C4-2B (cell line): Measurements from ENCODE around the gene TJP1.

Source experiments
- H3K27ac ChIP-seq: fragments of 450-650 bp; 2 replicates; pipeline ENCODE4 v1.5.1; 2017
- ZFX ChIP-seq: fragments of 450-650 bp; IDR thresholded peaks from 2 replicates; pipeline ENCODE4 v1.6.1; 2017
- TF ChIP-seq, protein P1 (sequence below): fragments of 450-650 bp; conservative IDR thresholded peaks from 2 replicates; pipeline ENCODE4 v1.5.1; 2017; ENCODE audit warnings: mild to moderate bottlenecking

TJP1 gene

DNA sequence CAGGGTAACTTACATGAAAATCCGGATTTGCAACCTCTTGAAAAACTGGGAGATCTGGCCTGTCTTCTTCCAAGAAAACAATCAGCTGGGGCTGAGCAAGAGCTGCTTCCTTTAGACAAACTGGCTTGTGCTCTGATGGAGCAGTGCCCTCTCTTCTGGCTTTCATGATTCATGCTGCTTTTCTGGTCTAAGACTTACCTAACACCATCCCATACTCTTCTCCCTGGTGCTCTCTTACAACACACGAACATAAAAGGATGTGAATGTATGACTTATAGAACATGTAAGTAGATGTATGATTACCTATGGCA, 9.9 kb downstream of the TJP1 start:
- TF ChIP-seq, protein P1, sequence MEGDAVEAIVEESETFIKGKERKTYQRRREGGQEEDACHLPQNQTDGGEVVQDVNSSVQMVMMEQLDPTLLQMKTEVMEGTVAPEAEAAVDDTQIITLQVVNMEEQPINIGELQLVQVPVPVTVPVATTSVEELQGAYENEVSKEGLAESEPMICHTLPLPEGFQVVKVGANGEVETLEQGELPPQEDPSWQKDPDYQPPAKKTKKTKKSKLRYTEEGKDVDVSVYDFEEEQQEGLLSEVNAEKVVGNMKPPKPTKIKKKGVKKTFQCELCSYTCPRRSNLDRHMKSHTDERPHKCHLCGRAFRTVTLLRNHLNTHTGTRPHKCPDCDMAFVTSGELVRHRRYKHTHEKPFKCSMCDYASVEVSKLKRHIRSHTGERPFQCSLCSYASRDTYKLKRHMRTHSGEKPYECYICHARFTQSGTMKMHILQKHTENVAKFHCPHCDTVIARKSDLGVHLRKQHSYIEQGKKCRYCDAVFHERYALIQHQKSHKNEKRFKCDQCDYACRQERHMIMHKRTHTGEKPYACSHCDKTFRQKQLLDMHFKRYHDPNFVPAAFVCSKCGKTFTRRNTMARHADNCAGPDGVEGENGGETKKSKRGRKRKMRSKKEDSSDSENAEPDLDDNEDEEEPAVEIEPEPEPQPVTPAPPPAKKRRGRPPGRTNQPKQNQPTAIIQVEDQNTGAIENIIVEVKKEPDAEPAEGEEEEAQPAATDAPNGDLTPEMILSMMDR, result no peak
- TF ChIP-seq ZFX, result no peak
- H3K27ac ChIP-seq, result peak overlapping the region; percentile 59; the same call in 1 of the 2 replicates

DNA sequence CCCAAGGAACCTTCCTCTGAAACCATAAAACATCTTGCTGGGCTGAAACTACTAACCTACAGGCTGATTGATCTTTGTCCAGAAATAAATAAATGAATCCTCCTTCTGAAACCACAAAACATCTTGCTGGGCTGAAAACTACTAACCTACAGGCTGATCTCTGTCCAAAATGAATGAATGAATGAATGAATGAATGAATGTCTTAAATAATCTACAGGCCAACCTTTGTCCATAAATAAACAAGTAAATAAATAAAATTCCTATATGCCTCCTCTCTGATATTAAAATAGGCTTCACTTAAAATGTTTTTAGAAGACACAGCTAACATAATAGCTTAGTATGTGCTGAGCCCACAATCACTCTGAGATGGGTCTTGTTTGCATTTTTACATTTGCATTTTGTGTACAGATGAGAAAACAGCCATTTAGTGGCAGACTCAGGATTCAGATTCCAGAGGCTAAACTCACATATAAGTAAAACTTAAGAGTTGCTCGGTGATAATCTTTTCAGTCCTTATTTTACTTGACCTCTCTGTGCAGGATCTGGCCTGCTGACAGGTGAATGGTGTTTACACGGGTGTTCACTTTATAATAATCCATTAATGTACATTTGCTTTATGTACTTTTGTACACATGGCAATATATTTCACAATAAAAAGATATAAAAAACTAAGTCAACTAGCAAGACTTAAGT, 10.4 kb downstream of the TJP1 start:
- peak overlapping the region; percentile 59; the same call in 1 of the 2 replicates for H3K27ac ChIP-seq
- TF ChIP-seq, protein P1, result no peak
- no peak for TF ChIP-seq ZFX

DNA sequence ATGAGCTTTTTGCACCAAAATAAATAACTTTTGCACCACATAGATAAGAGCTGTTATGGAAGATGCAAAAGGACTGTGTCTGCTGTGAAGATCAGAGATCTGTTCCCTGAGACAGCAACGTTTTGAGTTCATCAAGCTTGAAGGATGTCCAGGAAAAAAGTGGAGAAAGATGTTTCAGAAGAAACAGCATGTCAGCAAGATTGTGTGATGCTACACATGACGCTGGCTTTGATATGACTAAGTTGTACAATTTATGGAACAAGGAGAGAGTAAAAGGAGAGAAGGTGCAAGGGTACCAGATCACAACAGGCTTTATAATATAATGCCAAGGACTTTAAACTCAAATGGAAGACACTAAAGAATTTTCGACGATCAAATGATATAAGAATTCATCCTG, 16.6 kb downstream of the TJP1 start:
- peak overlapping the region; percentile 19; the same call in 1 of the 2 replicates for H3K27ac ChIP-seq
- TF ChIP-seq, protein P1, result no peak
- no peak for TF ChIP-seq ZFX

DNA sequence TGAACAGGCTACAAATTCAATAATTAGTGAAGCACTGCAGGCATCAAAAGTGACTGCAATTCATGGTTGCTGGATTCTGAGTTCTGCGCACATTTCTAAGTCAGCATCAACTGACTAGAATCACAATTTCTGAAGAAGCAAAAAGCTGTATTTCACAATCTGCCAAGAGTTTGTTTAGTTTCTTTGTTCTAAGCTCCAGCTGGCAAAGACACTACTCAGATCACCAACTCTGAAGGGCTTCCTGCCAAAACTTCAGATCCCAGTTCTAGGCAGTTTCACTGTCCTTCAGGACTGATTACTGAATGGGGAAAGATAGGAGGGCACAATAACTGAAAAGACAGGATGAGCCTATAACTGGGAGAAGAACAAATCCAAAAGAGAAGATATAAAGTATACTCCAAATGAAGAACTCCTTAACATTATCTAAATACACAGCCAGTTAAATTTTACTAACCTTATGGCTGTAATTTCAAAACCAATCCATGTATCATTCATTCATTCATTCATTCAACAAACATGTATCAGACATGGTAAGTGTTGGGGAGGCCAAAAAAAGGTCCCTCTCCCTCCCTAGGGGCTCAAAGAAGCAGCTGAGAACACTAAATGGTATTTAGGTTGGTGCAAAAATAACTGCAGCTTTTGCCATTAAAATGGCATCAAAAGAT, 17.1 kb downstream of the TJP1 start:
- H3K27ac ChIP-seq, result peak overlapping the region; percentile 19; the same call in 1 of the 2 replicates
- TF ChIP-seq, protein P1, result no peak
- no peak for TF ChIP-seq ZFX

DNA sequence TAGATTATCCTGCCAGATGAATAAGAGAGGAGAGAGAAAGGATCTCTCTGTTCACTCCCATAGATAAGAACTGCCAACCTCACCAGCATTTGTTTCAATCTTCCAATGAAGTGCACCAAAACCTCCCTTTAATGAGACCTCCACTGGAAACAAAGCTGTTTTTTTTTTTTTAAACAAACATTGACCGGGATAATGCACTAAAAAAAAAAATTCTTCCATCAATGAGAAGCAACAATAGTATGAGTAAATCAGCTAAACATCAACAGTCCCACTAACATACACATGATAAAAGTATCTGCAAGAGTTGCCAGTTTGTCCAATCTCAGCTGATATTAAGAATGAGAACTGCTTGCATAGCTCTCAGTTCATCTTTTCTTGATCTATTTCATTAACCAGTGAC, 19.9 kb downstream of the TJP1 start:
- TF ChIP-seq, protein P1, result no peak
- TF ChIP-seq ZFX, result no peak

DNA sequence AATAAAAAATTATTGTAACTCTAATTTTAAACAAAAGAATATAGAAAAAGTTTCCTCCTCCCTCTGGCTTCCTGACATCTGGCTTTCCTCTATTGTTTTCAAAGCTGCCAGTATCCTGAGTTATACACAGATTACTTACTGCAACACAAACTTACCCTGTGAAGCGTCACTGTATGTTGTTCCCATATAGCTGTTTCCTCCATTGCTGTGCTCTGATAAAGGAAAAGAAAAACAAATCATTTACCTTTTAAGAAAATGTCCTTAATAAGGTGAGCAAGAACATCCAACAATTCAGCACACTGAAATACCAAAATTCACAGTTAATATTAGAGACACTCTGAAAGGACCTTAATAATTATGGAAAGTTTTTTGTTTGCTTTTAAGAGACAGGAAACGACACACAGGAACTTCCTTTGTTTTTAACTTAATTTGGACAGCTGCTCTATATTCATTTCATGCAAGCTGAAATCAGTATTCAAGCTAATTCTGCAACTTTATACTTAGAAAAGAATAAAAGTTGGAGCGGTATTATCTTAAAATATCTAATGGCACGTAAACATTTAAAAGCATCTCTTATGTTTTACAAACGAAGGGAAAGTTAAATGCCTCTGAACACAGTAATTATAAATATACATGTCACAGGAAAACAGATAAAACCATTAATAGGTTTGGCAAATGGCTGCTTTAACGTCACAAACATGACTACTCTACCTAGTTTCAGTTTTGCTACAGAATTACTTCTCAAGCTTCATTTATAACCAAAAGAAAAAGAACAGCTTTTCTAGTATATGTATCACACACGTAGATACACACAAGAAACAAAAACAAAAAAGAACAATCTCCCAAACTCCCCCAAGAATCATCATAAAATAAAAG, 21.5 kb downstream of the TJP1 start:
- no peak overlapping the region for H3K27ac ChIP-seq

More for the DNA sequence above, 19.9 kb downstream of the TJP1 start:
- no peak overlapping the region for H3K27ac ChIP-seq

More for the DNA sequence above, 21.5 kb downstream of the TJP1 start:
- no peak for TF ChIP-seq ZFX
- TF ChIP-seq, protein P1, result no peak
